Activated naive CD8-positive, alpha-beta T cell treated with anti-CD3 and anti-CD28 coated beads, Interleukin-2, amount 10 ng/mL, durations not matched to agents 7 days and 5 days (primary cell): ENCODE measurements around the gene WDR44. TPM values are rescaled to one million over a fixed set of nuclear protein-coding genes. Genes with fewer than 3 reads are reported as not detected.
A peak's percentile ranks its signal among the peaks of the same experiment; 100 is the strongest.

ENCODE experiments used
- ATAC-seq: fragments of 150-1000 bp; cut with Tn5 transposase; one replicate; pipeline ENCODE4 v1.10.0; 2021; ENCODE audit warnings: low read depth, moderate library complexity
- POLR2A ChIA-PET: fragments of 350-600 bp; sonication (Branson Sonifier 250); formaldehyde crosslinking; loops from one replicate; lab custom pipeline; 2021; ENCODE audit warnings: antibody characterized with exemption; lab: Charles Lee
- DNase-seq: peaks from one replicate; pipeline ENCODE4 v3.0.0; 2021
- H3K27ac Mint-ChIP-seq: one replicate; pipeline ENCODE4 v1.8.0; 2022; ENCODE audit warnings: mild to moderate bottlenecking, mixed read lengths
- H3K27me3 Mint-ChIP-seq: one replicate; pipeline ENCODE4 v1.8.0; 2022; ENCODE audit warnings: mild to moderate bottlenecking, moderate library complexity, mixed read lengths
- H3K36me3 Mint-ChIP-seq: one replicate; pipeline ENCODE4 v1.8.0; 2021; ENCODE audit warnings: mild to moderate bottlenecking, mixed read lengths
- H3K4me1 Mint-ChIP-seq: one replicate; pipeline ENCODE4 v1.8.0; 2021; ENCODE audit warnings: mixed read lengths
- H3K4me3 Mint-ChIP-seq: one replicate; pipeline ENCODE4 v1.8.0; 2022; ENCODE audit warnings: mild to moderate bottlenecking, moderate library complexity, mixed read lengths
- H3K9me3 Mint-ChIP-seq: one replicate; pipeline ENCODE4 v1.8.0; 2021; ENCODE audit warnings: mixed read lengths
- total RNA-seq, 2 experiments: library from RNA; stranded (reverse); gene quantifications; one replicate each; pipeline ENCODE4 v1.2.3, GENCODE V29; 2021

The WDR44 gene
- total RNA-seq, 2 experiments from 2014 or later: 22.7 to 23.1 TPM

DNA sequence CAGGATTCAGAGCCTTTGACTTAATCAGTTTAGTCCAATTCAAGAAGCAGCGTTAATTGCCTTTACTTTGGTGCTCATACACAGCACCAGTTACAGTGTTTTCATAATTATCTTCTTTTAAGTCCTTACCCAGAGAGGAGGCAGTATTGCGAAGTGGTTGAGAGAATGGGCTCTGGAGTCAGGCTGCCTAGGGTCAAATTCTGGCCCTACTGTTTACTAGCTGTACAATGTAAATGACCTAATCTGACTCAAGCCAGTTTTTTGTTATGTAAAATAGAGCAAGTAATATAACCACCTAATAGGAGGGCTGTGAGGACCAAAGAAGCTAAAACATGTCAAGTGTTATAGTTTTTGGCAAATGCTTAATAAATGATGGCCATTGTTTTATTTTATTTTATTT lies 27.6 kb downstream of the WDR44 start:
- no peak overlapping the region for H3K27ac Mint-ChIP-seq
- POLR2A ChIA-PET: no interaction called here
- H3K4me3 Mint-ChIP-seq: no peak overlapping the region
- H3K4me1 Mint-ChIP-seq: no peaks in the 10 kb centered on the region
- DNase-seq (no peak), ATAC-seq (no peak)
- H3K9me3 Mint-ChIP-seq: no peaks in the 10 kb centered on the region
- no peaks in the 10 kb centered on the region for H3K27me3 Mint-ChIP-seq
- no peaks in the 10 kb centered on the region for H3K36me3 Mint-ChIP-seq

DNA sequence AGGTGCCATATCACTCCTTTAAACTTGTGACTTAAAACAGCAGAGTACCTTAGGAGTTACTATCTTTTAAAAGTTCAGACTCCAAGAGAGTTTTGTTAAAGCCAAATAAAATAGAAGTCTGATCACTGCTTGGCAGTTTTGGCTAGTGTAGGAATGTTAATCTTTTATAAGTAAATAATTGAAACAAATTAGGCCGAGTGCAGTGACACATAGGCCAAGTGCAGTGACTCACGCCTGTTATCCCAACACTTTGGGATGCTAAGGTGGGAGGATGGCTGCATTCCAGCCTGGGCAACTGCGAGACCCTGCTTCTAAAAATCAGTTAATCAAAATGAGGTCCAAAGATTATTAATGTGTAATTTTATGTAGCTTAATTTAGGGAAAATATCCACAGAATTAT lies 37.2 kb downstream of the WDR44 start:
- no peak overlapping the region for H3K27ac Mint-ChIP-seq
- no peak for DNase-seq
- no peaks in the 10 kb centered on the region for H3K9me3 Mint-ChIP-seq
- no peaks in the 10 kb centered on the region for H3K4me1 Mint-ChIP-seq
- POLR2A ChIA-PET: no interaction called here
- no peaks in the 10 kb centered on the region for H3K27me3 Mint-ChIP-seq
- ATAC-seq: no peak
- no peak overlapping the region for H3K4me3 Mint-ChIP-seq
- peaks cover 6% of the 10 kb centered on the region for H3K36me3 Mint-ChIP-seq

DNA sequence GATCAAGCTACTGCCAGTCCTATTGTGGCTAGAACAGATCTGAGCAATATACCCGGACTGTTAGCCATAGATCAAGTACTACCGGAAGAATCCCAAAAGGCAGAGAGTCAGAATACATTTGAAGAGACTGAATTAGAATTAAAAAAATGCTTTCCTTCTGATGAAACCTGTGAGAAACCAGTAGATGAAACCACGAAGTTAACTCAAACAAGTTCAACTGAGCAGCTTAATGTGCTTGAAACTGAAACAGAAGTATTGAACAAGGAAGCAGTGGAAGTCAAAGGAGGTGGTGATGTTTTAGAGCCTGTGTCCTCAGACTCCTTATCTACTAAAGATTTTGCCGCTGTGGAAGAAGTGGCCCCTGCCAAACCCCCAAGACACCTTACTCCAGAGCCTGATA lies 46.8 kb downstream of the WDR44 start:
- Mint-ChIP-seq H3K9me3 (no peaks in the 10 kb centered on the region), H3K27ac (peak overlapping the region; percentile 58), H3K4me1 (peaks cover 11% of the 10 kb centered on the region), H3K27me3 (no peaks in the 10 kb centered on the region), H3K36me3 (peaks cover 18% of the 10 kb centered on the region), H3K4me3 (no peak overlapping the region)
- ATAC-seq: peak; percentile 42
- POLR2A ChIA-PET: no interaction called here
- DNase-seq: no peak

DNA sequence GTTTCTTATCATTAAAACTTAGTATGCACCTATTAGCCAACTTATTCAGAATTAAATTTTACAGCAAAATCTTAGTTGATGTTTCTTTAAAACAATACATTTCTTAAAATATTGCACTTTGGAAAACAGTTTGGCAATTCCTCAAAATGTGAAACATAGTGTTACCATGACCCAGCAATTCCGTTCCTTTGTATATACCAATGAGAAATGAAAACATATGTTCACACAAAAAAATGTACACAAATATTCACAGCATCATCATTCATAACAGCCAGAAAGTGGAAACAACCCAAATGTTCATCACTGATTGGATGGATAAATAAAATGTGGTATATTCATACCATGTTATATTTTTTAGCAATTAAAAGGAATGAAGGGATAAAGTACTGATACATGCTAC lies 50.2 kb downstream of the WDR44 start:
- Mint-ChIP-seq H3K9me3 (no peaks in the 10 kb centered on the region), H3K36me3 (peaks cover 22% of the 10 kb centered on the region), H3K4me3 (no peak overlapping the region), H3K4me1 (peaks cover 11% of the 10 kb centered on the region), H3K27ac (no peak overlapping the region), H3K27me3 (no peaks in the 10 kb centered on the region)
- POLR2A ChIA-PET: no interaction called here
- ATAC-seq (no peak), DNase-seq (no peak)

- ATAC-seq: no peak
- peaks cover 23% of the 10 kb centered on the region for H3K36me3 Mint-ChIP-seq
These were observed 72.9 kb downstream of the WDR44 start for GRCh38 chrX:118418811-118419251.

GRCh38 chrX:118420462-118420861 lies 74.6 kb downstream of the WDR44 start:
- Mint-ChIP-seq H3K9me3 (no peaks in the 10 kb centered on the region), H3K27ac (peak overlapping the region; percentile 72), H3K36me3 (peaks cover 19% of the 10 kb centered on the region), H3K4me3 (peak overlapping the region; percentile 61), H3K4me1 (peaks cover 19% of the 10 kb centered on the region), H3K27me3 (no peaks in the 10 kb centered on the region)
- ATAC-seq (peak; percentile 82), DNase-seq (no peak)
- POLR2A ChIA-PET: no interaction called here

More at GRCh38 chrX:118418811-118419251, 72.9 kb downstream of the WDR44 start:
- POLR2A ChIA-PET: no interaction called here
- H3K4me1 Mint-ChIP-seq: peaks cover 19% of the 10 kb centered on the region
- no peaks in the 10 kb centered on the region for H3K27me3 Mint-ChIP-seq
- H3K9me3 Mint-ChIP-seq: no peaks in the 10 kb centered on the region
- no peak overlapping the region for H3K27ac Mint-ChIP-seq
- no peak overlapping the region for H3K4me3 Mint-ChIP-seq
- DNase-seq: no peak

- DNase-seq: no peak
- Mint-ChIP-seq H3K4me1 (peaks cover 14% of the 10 kb centered on the region), H3K27ac (no peak overlapping the region), H3K9me3 (no peaks in the 10 kb centered on the region), H3K36me3 (peaks cover 9% of the 10 kb centered on the region), H3K27me3 (no peaks in the 10 kb centered on the region), H3K4me3 (no peak overlapping the region)
- no peak for ATAC-seq
- POLR2A ChIA-PET: no interaction called here
These were observed 77.7 kb downstream of the WDR44 start for GRCh38 chrX:118423558-118423957.

GRCh38 chrX:118432799-118433198 lies 86.9 kb downstream of the WDR44 start:
- Mint-ChIP-seq H3K4me1 (no peaks in the 10 kb centered on the region), H3K4me3 (no peak overlapping the region), H3K9me3 (no peaks in the 10 kb centered on the region), H3K36me3 (peaks cover 18% of the 10 kb centered on the region), H3K27ac (no peak overlapping the region), H3K27me3 (no peaks in the 10 kb centered on the region)
- ATAC-seq (no peak), DNase-seq (no peak)
- POLR2A ChIA-PET: no interaction called here

DNA sequence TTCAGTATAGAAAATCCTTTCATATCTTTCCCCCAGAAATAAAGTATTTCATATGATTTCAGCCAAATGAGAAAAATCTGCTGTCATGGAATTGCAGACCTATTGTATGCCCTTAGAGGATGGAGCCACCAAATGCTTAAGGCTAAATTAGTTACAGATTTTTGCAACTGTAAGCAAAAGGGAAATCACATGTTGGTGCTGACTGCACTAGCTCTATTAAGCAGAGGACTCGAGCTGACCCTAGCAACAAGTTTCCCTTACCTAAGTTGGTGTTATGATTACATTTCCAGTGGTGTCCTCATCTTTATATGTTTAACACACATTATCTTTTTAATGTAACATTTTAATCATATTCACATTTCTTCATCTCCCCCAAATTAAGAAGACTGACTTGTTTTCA lies 91.4 kb downstream of the WDR44 start:
- POLR2A ChIA-PET: no interaction called here
- ATAC-seq (no peak), DNase-seq (no peak)
- H3K4me3 Mint-ChIP-seq: no peak overlapping the region
- H3K4me1 Mint-ChIP-seq: no peaks in the 10 kb centered on the region
- no peaks in the 10 kb centered on the region for H3K9me3 Mint-ChIP-seq
- H3K36me3 Mint-ChIP-seq: peaks cover 11% of the 10 kb centered on the region
- no peak overlapping the region for H3K27ac Mint-ChIP-seq
- no peaks in the 10 kb centered on the region for H3K27me3 Mint-ChIP-seq

DNA sequence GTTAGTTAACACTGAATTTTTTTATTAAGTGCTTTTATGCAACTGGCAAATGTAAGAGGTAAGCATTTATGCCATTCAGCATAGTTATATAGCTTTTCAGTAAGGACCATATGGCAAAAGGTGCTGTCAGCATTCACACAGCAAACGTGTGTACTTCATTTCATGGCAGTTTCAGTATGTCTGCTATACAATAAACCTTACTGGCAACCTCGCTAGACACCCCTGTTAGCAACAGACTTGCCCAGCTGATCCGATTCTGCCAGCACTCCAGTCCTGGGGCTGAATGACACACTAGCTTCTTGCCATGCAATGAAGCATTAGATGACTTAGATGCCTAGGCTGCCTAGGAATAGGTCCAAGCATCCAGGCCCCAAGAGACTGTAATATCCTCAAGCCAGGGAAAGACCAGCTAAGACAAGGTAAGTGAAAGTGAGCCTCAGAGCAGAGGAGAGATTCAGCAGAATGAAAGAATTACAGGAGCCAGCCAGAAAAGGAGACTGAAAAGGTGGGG lies 102.4 kb downstream of the WDR44 start:
- no peaks in the 10 kb centered on the region for H3K9me3 Mint-ChIP-seq
- no peaks in the 10 kb centered on the region for H3K27me3 Mint-ChIP-seq
- ATAC-seq: no peak
- DNase-seq: no peak
- H3K36me3 Mint-ChIP-seq: peaks cover 2% of the 10 kb centered on the region
- no peaks in the 10 kb centered on the region for H3K4me1 Mint-ChIP-seq
- no peak overlapping the region for H3K4me3 Mint-ChIP-seq
- POLR2A ChIA-PET: no interaction called here
- H3K27ac Mint-ChIP-seq: no peak overlapping the region

- Mint-ChIP-seq H3K9me3 (no peaks in the 10 kb centered on the region), H3K36me3 (peaks cover 4% of the 10 kb centered on the region), H3K4me1 (peaks cover 3% of the 10 kb centered on the region), H3K27ac (no peak overlapping the region), H3K4me3 (no peak overlapping the region), H3K27me3 (no peaks in the 10 kb centered on the region)
- no peak for DNase-seq
- POLR2A ChIA-PET: no interaction called here
- ATAC-seq: no peak
These were observed 109.1 kb downstream of the WDR44 start for GRCh38 chrX:118455013-118455412.

DNA sequence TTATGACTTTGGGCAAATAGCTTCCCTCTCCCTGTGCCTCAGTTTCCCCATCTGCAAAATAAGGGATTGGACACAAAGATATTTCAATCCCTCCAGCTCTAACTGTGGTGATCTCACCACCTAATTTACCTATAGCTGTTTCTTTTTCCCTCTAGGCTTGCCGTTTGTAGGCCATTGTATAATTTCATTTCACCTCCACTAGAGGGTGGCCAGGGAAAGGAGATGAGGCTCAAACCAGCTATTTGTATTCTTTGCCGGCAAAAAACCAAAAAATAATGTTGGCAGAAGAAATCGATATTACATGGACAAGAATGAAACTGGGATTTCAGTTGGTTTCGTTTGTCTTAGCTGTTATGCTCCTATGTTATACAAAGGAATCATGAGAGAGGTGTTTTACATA lies 113.6 kb downstream of the WDR44 start:
- Mint-ChIP-seq H3K4me1 (peaks cover 3% of the 10 kb centered on the region), H3K4me3 (no peak overlapping the region), H3K27me3 (no peaks in the 10 kb centered on the region), H3K9me3 (no peaks in the 10 kb centered on the region), H3K27ac (no peak overlapping the region), H3K36me3 (no peaks in the 10 kb centered on the region)
- peak; percentile 56 for ATAC-seq
- POLR2A ChIA-PET: no interaction called here
- no peak for DNase-seq

- no peak for DNase-seq
- Mint-ChIP-seq H3K4me3 (no peak overlapping the region), H3K4me1 (peaks cover 2% of the 10 kb centered on the region), H3K9me3 (no peaks in the 10 kb centered on the region), H3K27ac (no peak overlapping the region), H3K36me3 (no peaks in the 10 kb centered on the region), H3K27me3 (no peaks in the 10 kb centered on the region)
- POLR2A ChIA-PET: no interaction called here
- ATAC-seq: no peak
These were observed 118.6 kb downstream of the WDR44 start for GRCh38 chrX:118464501-118464900.

DNA sequence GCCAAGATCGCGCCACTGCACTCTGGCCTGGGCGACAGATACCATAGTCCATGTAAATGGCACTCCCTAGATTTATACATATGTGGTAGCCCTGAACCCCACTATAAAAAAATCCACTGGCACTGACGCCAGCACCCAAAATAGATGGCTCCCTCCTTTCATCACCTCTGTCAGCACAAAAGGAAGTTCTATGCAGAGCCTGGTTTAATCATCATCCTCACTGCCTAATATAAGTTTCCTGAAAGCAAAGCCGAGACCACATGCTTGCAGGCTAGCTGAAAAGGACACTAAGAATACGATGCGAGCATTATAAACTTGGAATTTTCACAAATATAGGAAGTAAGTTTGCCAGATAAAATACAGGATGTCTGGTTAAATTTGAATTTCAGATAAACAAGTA lies 122.2 kb downstream of the WDR44 start:
- ATAC-seq (no peak), DNase-seq (no peak)
- no peak overlapping the region for H3K27ac Mint-ChIP-seq
- H3K4me1 Mint-ChIP-seq: no peaks in the 10 kb centered on the region
- POLR2A ChIA-PET: no interaction called here
- H3K36me3 Mint-ChIP-seq: no peaks in the 10 kb centered on the region
- H3K9me3 Mint-ChIP-seq: no peaks in the 10 kb centered on the region
- no peak overlapping the region for H3K4me3 Mint-ChIP-seq
- no peaks in the 10 kb centered on the region for H3K27me3 Mint-ChIP-seq
